ENCODE measurements around the gene KRT81.
"Not testable (repeated sequence)": the region's sequence is repeated elsewhere in the genome, so short reads cannot be mapped to it uniquely, and the experiment has no call there.

GRCh38 chr12:52257922-52258321 lies 33.4 kb downstream of the KRT81 start:
- TF ChIP-seq TAF1 (IDR thresholded peaks at IDR 0.05; ENCODE audit: low read depth); CTCF (IDR thresholded peaks at IDR 0.05; ENCODE audit: poor library complexity, severe bottlenecking); POLR2AphosphoS5 (IDR thresholded peaks at IDR 0.05); EZH2 (IDR thresholded peaks at IDR 0.05; ENCODE audit: borderline replicate concordance, insufficient read depth, low read length, poor library complexity, severe bottlenecking); RAD21 (conservative IDR thresholded peaks at IDR 0.05): not testable (repeated sequence)
